Amniotic stem cell (primary cell): ENCODE data around the gene CLIC4.
"Not testable (repeated sequence)": the region's sequence is repeated elsewhere in the genome, so short reads cannot be mapped to it uniquely, and the experiment has no call there.

Experiments
- DNase-seq: peaks from one replicate; lab custom pipeline; 2025; lab: John Stamatoyannopoulos, UW

The CLIC4 gene

DNA sequence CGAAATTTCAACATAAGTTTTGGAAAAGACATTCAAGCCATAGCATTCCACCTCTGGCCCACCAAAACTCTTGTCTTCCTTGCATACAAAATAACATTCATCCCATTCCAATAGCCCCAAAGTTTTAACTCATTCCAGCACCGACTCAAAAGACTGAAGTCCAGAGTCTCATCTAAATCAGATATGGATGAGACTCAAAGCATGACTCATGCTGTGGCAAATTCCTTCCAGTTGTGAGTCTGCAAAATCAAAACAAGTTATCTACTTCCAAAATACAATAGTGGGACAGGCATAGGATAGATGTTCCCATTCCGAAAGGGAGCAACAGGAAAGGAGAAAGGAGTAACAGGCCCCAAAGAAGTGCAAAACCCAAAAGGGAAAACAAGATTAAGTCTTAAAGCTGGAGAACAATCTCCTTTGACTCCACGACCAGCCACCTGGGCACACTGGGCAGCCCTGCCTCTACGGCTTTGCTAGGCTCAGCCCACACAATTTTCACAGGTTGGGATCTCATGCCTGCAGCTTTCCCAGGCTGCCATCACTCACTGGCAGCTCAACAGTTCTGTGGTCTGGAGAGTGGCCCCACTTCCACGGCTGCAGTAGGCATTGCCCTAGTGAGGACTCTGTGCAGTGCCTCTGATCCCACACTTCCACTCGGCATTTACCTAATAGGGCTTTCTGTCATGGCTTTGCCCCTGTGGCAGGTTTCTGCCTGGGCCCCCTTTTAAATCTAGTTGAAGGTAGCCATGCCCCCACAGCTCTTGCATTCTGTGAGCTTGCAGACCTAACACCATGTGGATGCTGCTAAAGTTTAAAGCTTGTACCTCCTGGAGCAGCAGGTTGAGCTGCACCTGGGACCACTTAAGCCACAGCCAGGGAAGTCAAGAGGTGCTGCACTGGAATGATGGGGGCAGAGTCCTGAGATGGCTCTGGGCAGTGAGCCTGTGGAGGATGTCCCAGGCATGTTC is 133.8 kb downstream of the CLIC4 start:
- DNase-seq: no peak

DNA sequence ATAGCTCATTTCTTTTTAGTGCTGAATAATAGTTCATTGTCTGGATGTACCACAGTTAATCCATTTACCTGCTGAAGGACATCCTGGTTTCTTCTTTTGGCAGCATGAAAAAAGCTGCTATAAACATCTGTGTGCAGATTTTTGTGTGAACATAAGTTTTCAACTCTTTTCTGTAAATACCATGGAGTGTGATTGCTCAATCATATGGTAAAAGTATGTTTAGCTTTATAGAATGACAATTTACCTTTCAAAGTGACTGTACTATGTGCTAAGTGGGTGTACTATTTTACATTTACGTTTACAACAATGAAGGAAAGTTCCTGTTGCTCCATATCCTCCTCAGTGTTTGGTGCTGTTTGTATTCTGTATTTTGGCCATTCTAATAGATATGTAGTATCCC is 135.8 kb downstream of the CLIC4 start:
- DNase-seq: no peak

DNA sequence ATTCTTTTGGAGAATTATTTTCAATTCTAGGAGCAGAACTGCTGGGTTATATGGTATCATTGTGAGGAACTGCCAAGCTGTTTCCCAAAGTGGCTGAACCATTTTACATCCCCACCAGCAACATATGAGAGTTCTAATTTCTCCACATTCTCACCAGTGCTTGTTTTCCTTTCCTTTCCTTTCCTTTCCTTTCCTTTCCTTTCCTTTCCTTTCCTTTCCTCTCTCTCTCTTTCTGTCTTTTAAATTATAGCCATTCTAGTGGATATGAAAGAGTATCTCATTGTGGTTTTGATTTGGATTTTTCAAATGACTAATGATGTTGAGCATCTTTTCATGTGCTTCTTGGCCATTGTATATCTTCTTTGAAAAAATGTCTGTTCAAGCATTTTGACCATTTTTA is 139.5 kb downstream of the CLIC4 start:
- DNase-seq: no peak

DNA sequence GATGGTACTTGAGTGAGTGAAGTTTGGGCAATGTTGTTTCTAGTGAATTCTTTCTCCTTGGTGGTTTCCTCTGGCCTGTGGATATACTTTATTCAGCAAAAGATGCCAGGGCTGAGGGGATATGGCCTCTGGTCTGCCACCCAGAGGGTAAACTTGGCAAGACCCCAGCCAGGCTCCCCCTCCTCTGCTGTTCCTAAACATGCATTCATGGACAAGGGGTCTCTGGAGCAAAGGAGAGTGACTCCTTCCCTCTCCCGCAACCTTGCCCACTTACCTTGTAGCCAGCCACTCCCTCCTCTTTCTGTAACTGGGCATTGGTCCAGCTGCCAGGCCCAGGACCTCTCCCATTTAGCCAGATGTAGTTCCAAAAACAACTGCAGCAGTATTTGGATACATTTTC is 141.0 kb downstream of the CLIC4 start:
- DNase-seq: no peak

DNA sequence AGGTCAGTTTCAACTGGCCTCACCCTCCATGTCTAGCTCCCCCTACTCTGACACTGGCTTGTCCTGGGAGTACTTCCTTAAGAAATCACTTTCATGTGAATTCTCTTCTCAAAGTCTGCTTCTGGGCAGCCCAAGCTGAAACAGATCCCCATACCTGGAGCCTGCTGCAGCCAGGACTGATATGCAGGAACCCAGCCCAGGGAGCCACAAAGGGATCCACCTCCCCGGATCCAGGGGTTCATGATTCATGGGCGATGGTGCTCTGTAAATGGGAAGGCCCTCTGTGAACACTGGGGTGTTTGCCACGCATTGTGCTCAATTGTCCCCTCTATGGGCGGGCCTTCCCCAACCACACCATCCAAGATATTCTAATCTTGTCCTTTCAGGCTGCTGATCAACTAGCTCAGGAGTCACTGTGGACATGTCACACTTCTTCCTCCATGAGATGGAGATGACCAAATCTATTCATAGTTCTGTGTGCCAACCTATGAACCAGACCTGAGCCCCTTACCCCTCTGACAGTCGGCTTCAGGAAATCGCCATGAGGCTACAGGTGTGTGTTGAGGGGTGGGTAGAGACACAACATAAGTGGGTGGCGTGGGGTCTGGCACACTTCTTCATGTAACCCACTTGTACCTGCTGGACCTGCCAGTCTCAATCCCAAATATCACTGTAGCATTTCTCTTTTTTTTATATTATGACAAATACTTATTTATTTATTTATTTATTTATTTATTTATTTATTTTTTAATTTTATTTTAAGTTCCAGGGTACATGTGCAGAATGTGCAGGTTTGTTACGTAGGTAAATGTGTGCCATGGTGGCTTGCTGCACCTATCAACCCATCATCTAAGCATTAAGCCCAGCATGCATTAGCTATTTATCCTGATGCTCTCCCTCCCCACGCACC is 143.1 kb downstream of the CLIC4 start:
- no peak for DNase-seq

DNA sequence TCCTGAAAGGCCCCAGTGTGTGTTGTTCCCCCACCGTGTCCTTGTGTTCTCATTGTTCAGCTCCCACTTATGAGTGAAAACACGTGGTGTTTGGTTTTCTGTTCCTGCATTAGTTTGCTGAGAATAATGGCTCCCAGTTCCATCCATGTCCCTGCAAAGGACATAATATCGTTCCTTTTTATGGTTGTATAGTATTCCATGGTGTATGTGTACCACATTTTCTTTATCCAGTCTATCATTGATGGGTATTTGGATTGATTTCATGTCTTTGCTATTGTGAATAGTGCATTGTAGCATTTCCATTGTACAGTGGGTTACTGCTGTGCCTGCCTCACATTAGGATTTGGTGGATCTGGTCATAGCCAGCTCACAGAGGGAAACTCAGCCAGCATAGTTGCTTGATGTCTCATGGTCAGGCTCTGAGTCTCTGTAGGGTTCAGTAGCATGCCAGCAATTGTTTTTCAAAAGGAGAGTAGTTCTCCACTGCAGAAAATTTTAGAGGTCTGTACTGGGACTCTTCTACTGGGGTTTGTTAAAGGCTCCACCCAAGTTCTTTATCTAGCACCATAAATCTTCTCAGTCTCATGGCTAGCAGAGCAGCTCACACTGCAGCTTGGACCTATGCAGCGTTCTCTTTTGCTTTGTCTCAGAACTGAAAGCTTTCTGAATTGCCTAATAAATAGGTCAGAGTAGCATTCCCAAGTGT is 143.9 kb downstream of the CLIC4 start:
- DNase-seq: no peak

DNA sequence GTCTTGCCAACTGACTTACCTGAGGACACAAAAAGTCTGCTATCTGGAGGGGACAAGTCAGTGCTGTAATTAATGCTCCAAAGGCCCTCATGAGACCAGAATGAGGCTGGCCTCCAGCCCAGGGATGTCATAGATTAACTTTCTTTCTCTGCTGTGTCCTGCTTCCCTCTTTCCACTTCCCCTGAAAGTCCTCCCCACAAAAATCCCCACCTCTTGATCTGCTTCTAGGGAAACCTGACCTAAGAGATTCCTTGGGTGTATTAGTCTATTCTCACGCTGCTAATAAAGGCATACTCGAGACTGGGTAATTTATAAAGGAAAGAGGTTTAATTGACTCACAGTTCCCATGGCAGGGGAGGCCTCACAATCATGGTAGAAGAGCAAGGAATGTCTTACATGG is 145.6 kb downstream of the CLIC4 start:
- no peak for DNase-seq

DNA sequence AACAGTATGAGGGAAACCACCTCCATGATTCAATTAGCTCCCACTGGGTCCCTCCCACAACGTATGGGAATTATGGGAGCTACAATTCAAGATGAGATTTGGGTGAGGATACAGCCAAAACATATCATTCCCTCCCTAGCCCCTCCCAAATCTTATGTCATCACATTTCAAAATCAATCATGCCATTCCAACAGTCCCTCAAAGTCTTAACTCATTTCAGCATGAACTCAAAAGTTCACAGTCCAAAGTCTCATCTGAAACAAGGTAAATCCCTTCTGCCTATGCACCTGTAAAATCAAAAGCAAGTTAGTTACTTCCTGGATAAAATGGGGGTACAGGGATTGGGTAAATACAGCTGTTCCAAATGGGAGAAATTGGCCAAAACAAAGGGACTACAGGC is 146.1 kb downstream of the CLIC4 start:
- DNase-seq: not testable (repeated sequence)

DNA sequence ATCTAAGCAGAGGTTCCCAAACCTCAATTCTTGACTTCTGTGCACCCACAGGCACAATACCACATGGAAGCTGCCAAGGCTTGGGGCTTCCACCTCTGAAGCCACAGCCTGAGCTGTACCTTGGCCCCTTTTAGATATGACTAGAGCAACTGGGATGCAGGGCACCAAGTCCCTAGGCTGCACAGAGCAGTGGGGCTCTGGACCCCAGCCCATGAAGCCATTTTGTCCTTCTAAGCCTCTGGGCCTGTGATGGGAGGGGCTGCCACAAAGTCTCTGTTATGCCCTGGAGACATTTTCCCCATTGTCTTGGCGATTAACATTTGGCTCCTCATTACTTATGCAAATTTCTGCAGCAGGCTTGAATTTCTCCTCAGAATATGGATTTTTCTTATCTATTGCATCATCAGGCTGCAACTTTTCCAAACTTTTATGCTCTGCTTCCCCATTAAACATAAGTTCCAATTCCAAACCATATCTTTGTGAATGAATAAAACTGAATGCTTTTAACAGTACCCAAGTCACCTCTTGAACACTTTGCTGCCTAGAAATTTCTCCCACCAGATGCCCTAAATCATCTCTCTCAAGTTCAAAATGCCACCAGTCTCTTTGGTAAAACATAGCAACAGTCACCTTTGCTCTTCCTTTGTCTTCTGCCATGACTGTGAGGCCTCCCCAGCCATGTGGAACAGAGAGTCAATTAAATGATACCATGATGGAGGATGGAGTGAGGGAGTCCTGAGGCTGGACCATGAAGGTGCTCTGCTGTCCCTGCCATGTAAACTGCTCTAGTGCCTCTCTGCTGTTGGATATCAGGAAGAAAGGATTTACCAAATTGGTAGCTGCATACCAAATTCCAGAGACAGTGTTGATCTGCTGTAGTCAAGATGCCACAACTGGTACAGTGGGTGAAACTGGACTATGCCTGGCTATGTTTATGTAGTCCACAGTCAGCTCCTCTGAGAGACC is 147.2 kb downstream of the CLIC4 start:
- DNase-seq: no peak

DNA sequence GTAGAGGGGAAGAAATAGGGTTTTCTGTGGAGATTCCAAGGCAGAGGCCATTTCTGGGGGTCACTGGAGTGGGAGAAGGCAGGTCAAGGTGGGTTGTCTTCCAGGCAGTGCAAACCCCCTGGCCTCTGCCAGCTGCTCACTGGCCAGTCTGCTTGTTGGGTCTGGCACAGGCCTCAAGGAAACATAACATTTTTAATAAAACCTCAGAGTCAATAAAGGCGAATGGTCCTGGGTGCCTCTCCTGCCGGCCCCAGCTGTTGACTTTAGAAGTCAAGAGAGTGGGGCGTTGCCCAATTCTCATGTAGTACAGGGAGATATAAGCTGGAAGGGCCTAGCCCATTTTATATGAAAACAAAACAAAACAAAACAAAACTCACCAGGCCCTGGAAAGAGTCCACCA is 148.2 kb downstream of the CLIC4 start:
- no peak for DNase-seq
